Measurements from ENCODE around the gene NR3C1.

- TF ChIP-seq NAIF1 (CRISPR knock-in tag; IDR thresholded peaks at IDR 0.05; ENCODE audit: borderline replicate concordance), result no peak
- TF ChIP-seq CTCF (CRISPR knock-in tag; IDR thresholded peaks at IDR 0.05), result no peak
- TF ChIP-seq NR2F6 (IDR thresholded peaks at IDR 0.05), result no peak
- no peak for TF ChIP-seq NR2F6 (CRISPR knock-in tag; IDR thresholded peaks at IDR 0.05)
- TF ChIP-seq, protein P1, sequence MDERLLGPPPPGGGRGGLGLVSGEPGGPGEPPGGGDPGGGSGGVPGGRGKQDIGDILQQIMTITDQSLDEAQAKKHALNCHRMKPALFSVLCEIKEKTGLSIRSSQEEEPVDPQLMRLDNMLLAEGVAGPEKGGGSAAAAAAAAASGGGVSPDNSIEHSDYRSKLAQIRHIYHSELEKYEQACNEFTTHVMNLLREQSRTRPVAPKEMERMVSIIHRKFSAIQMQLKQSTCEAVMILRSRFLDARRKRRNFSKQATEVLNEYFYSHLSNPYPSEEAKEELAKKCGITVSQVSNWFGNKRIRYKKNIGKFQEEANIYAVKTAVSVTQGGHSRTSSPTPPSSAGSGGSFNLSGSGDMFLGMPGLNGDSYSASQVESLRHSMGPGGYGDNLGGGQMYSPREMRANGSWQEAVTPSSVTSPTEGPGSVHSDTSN (CRISPR knock-in tag; IDR thresholded peaks at IDR 0.05), result no peak
- no peak for TF ChIP-seq TGIF2 (CRISPR knock-in tag; IDR thresholded peaks at IDR 0.05)
- no peak for TF ChIP-seq ZBTB4 (CRISPR knock-in tag; IDR thresholded peaks at IDR 0.05; ENCODE audit: borderline replicate concordance)
- no peak for TF ChIP-seq SP1 (IDR thresholded peaks at IDR 0.05)
- TF ChIP-seq SP1 (CRISPR knock-in tag; IDR thresholded peaks at IDR 0.05), result no peak
- TF ChIP-seq ELF4 (CRISPR knock-in tag; IDR thresholded peaks at IDR 0.05; ENCODE audit: borderline replicate concordance), result no peak
- TF ChIP-seq ZNF274 (CRISPR knock-in tag; IDR thresholded peaks at IDR 0.05), result no peak
- TF ChIP-seq KDM1A (CRISPR knock-in tag; IDR thresholded peaks at IDR 0.05), result no peak
- TF ChIP-seq, protein P2, sequence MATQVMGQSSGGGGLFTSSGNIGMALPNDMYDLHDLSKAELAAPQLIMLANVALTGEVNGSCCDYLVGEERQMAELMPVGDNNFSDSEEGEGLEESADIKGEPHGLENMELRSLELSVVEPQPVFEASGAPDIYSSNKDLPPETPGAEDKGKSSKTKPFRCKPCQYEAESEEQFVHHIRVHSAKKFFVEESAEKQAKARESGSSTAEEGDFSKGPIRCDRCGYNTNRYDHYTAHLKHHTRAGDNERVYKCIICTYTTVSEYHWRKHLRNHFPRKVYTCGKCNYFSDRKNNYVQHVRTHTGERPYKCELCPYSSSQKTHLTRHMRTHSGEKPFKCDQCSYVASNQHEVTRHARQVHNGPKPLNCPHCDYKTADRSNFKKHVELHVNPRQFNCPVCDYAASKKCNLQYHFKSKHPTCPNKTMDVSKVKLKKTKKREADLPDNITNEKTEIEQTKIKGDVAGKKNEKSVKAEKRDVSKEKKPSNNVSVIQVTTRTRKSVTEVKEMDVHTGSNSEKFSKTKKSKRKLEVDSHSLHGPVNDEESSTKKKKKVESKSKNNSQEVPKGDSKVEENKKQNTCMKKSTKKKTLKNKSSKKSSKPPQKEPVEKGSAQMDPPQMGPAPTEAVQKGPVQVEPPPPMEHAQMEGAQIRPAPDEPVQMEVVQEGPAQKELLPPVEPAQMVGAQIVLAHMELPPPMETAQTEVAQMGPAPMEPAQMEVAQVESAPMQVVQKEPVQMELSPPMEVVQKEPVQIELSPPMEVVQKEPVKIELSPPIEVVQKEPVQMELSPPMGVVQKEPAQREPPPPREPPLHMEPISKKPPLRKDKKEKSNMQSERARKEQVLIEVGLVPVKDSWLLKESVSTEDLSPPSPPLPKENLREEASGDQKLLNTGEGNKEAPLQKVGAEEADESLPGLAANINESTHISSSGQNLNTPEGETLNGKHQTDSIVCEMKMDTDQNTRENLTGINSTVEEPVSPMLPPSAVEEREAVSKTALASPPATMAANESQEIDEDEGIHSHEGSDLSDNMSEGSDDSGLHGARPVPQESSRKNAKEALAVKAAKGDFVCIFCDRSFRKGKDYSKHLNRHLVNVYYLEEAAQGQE (IDR thresholded peaks at IDR 0.05; ENCODE audit: borderline replicate concordance in 1 of 2, low read depth in 1 of 2, low read length in 2 of 2), result no peak
- TF ChIP-seq ZNF570 (CRISPR knock-in tag; IDR thresholded peaks at IDR 0.05; ENCODE audit: borderline replicate concordance), result no peak
- no peak for TF ChIP-seq MTA3 (CRISPR knock-in tag; IDR thresholded peaks at IDR 0.05)
Observed at GRCh38 chr5:143349177-143349576, 54.3 kb downstream of the NR3C1 start.

Data from HepG2 (cell line).